Hematopoietic multipotent progenitor cell treated with erythropoietin and hydrocortisone succinate and interleukin-3 and kit ligand, for 4 days (in vitro differentiated cells): ENCODE results near the gene TMEM134.

ENCODE experiments used
- DNase-seq: peaks from one replicate; pipeline ENCODE4 v3.0.0-alpha.2; 2015

TMEM134 gene

DNA sequence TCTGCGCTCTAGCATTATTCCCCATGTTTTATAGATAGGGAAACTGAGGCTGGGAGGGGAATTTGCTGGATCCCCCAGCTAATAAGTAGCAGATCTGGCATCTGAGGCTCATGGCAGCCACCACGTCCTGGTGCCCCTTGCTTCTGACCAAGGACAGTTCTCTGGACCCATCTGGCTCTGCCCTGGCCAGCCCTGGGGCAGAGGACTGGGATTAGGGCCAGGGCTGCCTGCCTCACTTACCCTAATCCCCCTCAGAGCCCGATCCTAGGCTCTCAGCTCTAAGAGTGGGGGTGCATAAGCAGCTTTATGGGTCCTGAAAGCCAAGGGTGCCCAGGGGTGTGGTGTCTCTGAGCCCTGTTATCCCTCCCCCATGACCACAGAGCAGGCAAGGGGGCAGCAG, 14.0 kb downstream of the TMEM134 start, which contains the start of gene CABP4:
CABP4 (plus strand) TSS at position 301 of the 400 bp plus-strand sequence; CDS start at position 371, 70 bp downstream.
- DNase-seq = no peak

DNA sequence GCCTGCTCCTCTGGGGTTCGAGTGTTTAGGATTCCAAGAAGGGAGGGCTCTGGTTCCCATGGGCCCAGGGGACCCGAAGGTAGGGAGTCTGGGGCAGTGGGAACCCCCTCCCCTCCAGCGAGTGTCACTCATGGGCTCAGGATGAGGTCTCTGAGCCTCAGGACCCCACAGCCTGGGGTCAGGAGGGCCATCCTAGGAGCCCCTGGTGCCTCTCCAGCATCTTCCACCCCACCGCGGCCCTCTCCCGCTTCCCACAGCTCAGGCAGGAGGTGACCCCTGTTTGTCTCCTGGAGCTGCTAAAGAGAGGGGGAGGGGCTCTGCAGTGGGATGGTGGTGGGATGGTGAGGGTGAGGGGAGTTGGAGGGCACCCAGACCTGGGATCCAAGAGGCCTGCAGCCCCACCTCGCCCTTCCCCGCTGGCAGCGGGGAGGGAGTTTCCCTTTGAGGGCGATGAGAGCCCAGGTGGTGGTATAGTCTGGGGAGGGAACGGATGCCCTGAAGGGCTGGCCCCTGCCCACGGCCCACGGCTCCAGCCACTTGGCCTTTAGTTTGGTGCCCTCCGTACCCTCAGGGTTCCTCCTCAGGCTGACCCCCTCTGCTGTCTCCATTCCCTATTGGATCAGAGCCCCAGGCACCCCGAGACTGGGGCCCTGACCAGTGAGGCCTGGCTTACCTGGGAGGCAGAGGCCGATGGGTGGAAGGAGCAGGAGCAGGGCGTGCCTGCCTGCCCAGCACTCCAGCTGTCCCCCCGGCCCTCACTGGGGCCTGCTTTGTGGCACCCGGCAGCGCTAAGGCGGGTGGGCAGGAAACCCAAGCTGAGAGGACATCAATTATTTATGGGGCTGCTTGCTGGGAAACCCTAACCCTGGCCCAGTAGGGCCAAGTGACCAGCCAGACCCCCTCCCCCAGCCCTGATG, 15.0 kb downstream of the TMEM134 start:
- DNase-seq = no peak

DNA sequence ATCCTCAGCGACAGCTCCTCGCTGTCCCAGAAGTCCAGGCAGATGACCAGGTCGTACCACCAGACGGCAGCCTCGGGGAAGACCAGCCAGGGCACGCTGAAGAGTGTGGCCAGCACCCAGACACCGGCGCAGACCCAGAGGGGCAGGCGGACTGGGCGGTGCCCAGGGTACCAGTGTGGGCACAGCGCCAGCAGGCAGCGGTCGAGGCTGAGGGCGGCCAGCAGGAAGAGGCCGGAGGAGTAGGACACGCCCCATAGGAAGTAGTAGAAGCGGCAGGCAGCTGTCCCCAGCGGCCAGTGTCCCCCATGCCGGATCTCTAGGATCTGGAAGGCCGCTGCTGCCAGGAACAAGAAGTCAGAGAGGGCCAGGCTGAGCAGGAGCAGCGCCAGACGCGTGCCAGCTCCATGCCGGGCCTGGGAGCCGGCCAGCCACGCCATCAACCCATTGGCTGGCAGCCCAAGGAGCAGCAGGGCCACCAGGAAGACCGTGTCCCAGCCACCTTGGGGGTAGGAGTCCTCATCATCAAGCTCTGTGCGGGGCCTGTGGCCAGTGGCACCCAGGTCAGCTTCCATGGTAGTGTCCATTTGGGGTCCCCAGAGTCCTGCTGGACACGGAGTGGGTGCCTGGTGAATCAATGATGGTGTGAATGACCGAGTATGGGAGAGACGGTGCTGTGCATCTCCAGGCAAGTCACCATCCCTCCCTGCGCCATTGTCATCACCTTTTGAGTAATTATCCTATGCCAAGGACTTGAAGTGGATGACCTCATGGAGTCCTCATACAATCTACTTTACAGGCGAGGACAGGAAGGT, 16.7 kb downstream of the TMEM134 start, which contains the start of gene GPR152:
GPR152 (minus strand) TSS at position 589 of the 812 bp plus-strand sequence; CDS start at position 584, 5 bp downstream.
- no peak for DNase-seq

DNA sequence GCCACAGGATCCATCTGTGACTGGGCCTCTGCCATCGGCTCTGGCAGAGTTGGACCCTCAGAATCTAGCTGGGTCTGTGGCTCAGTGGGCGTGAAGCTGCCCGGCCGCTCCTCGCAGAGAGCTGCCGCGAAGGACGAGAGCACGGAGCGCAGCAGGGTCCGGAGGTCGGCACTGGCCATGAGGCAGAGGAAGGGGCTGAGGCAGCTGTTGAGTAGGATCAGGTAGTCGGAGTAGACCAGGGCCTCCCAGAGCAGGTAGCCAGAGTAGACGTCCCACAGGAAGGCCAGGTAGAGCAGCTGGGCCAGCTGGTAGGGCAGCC, 17.4 kb downstream of the TMEM134 start:
- no peak for DNase-seq

DNA sequence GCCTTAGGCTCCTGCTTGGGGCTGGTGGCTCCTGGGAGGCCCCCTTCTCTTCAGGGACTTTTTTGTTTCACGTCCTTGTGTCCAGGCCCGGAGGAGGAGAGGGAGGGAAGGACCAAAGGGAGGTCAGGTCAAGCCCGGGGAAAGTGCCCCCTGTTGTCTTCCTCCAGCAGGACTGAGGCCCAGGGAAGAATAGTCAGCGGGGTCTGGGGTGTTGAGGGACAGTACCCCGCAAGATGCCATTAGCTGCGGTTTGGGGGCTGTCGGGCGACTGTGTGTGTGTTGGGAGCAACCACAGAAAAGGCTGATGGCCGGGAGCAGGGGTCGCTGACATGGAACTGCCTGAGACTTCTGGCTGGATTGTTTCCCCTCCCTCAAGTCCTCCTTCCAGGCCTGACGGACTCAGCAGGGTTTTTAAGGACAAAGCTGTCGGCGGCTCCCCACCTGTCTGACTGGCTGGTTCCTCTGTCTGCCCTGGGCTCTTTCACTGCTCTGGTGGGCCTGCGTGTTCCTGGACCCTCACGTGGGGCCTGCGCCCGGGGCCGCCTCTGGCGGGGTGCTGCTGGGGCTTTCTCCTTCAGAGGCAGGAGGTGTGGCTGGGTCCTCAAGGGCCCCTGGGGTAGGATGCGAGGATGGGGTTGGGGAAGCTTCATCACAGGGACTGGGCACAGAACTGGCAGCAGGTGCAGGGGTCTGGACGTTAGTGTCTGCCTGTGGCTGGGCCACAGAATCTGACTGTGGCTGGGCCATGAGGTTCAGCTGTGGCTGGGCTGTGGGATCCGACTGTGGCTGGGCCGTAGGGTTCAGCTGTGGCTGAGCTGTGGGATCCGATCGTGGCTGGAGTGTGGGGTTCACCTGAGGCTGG, 18.0 kb downstream of the TMEM134 start:
- no peak for DNase-seq

DNA sequence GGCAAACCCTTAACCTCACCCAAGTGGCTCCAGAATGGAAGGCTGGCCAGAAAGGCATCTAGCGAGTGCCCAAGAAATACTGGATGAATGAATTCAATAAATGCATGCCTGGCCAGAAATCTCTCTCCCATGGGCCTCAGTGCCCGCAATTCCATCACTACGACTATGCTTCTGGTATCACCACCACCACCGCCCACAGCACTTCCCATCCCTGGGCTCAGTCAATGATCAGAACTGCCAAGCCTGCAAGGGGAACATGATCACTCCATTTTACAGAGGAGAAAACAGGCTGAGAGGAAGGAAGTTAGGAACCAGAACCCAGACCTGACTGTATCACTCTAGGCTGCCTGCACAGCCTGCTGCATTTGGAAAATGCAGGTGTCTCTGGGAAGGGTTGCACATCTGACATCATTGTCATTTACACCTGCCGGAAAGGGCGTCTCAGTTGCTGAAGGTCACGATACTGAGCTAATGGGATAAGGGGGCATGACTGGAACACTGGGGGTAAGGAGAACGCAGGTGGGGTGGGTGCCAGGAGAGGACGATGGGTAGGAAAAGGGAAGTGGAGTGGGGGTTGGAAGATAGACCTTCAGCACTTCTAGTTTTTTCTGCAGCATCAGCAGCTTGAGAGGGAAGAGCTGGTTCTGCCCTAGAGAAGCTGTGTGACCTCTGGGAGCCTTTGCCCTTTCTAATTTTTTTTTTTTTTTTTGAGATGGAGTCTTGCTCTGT, 19.8 kb downstream of the TMEM134 start:
- peak; percentile 32 for DNase-seq

DNA sequence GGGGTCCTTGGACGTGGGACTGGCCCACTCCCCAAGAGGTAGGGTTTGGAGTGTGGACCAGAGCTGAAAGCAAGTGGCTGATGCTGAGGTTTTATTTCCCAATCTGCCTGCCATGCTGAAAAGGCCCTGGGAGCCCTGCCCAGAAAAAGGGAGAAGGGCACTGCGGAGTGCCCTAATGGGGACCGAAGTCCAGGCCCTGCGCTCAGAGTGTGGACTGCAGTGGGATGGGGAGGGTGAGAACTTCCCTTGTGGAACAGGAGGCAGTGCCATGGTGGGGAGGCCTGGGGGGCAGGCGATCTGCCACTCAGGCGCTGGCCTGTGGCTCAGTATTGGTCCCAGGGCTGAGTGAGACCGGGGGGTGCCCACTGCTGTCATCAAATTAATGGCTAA, 20.8 kb downstream of the TMEM134 start:
- DNase-seq = no peak

DNA sequence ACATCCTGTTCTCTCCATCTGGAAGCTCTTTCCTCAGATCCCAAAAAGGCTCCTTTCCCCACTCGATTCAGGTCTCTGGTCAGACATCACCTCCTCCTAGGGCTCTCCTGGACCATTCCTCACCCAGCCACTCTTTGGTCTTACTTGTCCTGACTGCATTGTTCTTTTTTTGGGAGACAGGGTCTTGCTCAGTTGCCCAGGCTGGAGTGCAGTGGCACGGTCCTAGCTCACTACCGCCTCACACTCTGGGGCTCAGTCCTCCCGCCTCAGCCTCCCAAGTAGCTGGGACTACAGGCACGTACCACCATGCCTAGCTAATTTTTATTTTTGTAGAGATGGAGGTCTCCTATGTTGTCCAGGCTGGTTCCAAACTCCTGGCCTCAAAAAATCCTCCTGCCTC, 23.5 kb downstream of the TMEM134 start:
- DNase-seq = no peak

DNA sequence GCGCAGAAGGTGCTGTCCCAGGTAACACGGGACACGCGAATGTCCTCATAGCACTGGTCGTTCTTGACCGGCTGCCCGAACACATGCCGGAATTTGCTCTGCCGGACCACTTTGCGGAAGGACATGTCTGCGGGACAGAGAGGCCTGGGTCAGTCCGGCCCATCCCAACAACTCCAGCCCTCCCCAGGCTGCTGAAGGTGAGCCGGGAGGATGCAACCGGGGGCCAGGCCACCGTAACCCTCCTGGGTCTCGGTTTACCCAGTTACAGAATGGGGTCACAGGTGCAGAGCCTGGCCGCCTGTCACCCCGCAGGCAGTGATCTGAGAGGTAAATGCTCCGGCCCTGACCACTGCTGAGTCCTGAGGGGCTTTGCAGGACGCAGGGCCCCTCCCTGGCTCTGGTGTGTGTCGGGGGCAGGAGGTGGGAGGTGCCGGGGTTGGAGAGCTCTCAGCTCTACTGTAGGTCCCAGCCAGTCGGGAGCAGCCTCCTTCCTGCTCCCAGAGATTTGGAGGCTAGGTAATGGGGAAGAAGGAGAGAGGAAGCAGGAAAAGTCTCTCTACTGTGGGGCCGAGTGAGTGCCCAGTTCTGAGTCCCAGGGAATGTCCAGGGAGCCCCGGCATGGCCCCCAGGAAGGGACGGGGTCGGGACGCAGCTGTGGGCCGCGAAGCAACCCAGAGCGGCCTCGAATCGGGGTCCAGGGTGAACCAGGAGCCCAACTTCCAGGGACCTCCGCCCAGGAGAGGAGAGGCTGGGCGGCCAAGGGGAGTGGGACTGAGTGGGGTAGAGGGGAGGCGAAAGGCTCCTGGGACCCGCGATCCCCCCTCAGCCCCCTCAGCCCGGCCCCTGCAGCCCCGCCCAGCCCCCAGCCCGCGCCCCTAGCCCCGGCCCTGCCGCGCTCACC, 26.3 kb downstream of the TMEM134 start:
- DNase-seq = no peak

DNA sequence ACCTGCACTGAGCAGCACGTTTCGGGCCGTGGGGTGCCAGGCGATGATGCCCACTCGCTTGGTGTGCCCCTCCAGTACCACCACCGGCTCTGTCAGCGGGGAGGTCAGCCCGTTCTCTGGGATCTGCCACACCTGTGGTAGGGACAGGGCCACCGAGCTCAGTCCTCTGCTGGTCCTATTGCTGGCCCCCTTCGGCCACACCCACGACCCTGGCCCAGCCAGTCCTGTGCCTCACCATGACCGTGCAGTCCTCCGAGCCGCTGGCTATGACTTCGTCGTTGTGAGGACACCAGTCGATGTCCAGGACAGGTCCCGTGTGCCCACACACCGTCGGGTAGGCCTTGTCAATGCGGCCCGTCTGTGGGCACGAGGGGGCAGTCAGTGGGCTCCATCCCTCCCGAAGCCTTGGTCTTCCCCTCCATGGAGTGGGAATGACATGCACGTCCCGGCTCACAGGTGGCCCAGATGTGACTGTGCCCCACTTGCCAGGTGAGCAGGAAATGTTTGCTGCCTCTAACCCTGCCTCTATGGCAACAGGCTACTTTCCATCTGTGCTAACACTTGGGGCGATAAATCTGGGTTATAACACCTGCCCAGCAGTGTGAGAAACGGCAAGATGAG, 27.2 kb downstream of the TMEM134 start:
- DNase-seq = no peak

DNA sequence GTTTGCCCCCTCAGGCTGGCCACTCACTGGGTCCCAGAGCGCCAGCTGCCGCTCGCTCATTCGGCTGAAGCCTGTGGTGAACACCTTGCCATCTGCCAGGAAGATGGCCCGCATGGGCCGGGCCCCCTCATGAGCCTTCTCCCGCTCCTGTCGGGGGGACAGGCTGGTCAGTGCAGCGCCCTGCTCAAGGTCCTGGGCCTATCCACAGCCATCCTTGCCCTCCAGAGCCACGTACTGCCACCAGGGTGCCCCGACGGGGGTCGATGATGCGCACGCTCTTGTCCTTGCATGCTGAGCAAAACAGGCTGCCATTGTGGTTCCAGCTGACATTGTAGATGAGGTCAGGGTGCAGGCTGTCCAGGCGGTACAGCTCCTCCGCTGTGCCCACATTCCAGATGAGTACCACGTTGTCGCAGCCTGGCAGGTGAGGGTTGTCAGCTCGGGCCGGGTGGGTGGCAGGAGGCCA, 27.9 kb downstream of the TMEM134 start:
- no peak for DNase-seq

DNA sequence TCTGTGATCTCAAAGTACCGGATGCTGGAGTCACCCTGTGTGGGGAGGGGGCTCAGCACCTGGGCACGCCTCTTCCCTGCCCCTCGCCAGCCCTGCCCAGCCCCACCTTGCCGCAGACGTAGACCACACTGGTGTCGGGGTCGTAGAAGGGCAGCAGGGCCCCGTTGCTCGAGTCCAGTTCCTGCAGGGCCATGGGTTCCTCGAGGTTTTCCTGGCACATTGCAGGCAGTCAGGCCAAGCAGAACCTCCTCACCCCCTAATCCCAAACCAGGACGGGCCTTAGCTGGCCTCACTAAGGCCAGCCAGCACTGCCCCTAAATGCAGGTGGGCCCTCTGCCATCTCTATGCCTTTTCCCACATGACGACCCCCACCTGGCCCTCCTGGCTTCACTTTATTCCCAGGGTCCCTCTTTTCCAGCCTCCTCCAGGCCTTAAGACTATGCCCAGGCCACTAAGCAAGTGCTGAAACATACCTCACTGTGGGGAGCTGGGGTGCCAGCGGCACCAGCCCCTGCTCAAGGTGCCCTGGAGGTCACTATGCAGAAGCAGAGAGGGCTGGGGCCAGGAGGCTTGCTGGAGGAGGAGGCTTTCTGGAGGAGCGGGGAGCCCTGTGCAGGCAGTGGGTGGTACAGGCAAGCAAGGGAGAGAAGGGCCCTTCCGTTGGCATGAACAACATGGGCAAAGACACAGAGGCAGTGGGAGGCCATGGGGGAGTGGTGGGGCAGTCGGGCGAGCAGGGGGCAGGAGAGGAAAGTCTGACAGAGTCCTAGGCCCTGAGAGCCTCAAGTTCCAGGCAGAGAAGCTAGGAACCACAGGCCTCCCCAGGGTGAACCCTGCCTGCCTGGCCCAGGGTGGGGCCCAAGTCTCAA, 28.6 kb downstream of the TMEM134 start:
- peak; percentile 32 for DNase-seq

DNA sequence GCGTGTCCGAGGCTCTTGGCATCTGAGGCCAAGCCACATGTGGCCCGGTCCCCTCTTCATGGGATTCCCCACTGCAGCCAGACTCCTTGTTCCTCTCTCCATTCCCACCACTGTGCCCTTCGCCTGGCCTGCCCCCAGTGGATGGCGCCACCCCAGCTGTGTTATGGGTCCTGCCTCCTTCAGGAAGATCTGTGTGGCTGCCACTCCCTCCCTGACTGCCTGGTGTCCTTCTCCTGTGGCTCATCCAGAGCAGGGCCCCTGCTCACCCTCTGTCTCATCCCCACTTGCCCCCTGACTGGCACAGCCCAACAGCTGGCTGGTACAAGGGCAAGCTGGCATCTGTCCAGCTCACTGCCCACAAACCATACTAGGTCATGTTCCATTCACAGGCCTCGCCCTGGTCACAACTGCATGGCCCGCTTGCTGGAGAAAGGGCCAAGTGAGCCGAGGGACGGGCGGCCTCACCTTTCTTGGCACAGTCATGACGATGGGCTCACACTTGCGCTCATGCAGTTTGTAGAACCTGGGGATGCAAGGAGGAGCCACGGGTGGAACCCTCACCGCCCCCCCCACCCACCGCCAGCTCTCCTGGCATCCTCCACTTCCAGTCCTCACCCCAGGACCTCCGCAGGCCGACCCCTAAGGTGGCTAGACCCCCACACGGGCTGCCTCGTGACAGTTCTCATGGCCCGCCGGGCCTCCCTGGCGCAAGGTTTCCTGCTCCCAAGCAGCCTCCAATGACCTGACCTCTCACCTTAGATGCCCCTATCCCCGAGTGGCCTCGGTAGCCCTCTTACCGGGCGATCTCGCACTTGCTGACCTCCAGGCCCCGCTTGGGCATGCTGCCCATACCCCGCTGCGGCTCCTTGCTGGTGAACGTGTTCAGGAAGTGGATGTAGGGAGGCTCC, 29.5 kb downstream of the TMEM134 start:
- DNase-seq = peak; percentile 76

DNA sequence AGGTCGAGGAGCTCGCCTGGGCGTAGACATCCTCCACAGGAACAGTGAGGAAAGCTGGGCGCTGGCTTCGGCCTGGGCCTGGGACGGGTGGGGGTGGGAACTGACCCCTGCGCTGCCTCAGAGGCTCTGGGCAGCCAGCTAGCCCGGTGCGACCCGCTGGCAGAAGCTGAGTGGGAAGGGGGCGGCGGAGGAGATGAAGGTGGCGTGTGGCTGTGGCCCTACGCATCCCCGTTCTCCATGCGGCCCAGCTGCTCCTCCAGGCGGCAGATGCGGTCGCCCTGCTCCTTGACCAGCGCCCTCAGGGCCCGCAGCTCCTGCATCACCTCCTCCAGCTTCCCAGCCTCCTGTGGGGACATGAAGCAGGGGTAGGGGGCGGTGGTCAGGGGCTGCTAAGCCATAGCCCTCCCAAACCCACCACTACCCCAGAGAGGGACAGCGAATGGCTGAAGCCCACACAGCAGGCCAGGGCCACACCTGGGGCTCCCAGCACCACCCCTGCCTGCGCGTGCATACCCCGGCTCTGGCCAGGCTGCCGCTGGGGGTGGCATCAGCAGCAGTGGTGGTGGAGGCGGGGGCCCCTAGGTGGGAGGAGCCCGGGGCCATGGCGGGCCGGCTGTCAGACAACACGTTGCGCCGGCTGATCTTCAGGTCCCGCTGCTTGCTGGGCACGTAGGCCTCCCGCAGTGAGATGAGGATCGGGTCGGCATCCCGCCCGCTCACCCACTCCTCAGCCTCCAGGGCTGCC, 30.7 kb downstream of the TMEM134 start:
- DNase-seq = no peak

DNA sequence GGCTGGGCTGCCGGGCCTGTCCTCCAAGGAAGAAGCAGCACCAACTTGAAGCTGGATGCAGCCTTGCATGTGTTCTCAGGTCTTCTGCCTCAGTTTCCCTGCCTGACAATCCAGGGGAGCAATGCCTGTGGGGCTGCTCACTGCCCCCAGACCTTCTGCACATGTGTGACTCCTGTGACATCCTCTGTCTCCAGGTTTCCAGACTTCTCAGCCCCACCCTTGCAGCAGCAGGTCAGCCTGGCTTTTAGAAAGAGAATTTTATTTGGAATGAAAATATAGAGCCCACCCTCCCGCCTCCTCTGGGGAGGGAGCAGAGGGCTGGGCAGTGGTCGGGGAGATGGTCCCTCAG, 31.3 kb downstream of the TMEM134 start:
- DNase-seq = no peak

DNA sequence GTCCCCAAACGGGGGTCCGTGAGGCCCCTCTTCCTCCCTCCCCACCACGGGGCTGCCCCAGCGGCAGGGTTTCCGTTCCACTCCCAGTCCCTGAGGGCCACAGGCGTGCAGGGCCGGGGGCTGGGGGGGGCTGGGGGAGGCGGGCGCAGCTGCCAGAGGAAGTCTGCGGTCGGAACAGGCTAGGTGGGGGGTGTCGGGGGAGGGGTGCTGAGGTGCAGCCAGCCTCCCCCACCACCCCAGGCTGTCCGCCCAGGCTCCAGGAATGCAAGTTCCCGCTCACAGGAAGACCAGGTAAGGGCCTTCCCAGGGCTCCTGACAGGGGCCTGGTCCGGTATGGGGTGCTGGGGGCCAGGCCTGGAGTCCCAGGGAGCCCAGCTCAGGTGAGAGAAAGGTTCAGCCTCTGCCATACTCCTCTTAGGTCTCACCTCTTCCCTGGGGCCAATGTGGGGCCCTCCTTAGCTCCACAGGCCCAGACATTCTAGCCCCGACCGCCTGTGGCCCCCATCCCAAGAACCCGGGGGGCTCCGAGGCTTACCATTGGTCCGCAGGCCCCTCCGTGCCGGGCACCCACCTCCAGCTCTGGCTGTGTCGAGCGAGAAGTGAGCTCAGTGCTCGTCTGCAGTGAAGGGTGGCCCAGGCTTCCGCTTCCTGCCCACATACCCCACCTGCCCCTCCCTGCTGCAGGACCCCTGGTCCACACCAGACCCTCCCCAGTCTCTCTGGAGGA, 31.8 kb downstream of the TMEM134 start, which contains the start of gene PTPRCAP:
PTPRCAP (minus strand) TSS at position 601 of the 727 bp plus-strand sequence; CDS start at position 538, 63 bp downstream.
- DNase-seq = peak; percentile 87
